Stimulated activated CD8-positive, alpha-beta memory T cell treated with anti-CD3 and anti-CD28 coated beads, Interleukin-15, amount 100 ng/mL, for 1 hour (primary cell): ENCODE results near the gene PIWIL1.

Experiments used
- DNase-seq: peaks from one replicate; pipeline ENCODE4 v3.0.0-alpha.2; 2020; ENCODE audit warnings: low read depth

Gene PIWIL1

DNA sequence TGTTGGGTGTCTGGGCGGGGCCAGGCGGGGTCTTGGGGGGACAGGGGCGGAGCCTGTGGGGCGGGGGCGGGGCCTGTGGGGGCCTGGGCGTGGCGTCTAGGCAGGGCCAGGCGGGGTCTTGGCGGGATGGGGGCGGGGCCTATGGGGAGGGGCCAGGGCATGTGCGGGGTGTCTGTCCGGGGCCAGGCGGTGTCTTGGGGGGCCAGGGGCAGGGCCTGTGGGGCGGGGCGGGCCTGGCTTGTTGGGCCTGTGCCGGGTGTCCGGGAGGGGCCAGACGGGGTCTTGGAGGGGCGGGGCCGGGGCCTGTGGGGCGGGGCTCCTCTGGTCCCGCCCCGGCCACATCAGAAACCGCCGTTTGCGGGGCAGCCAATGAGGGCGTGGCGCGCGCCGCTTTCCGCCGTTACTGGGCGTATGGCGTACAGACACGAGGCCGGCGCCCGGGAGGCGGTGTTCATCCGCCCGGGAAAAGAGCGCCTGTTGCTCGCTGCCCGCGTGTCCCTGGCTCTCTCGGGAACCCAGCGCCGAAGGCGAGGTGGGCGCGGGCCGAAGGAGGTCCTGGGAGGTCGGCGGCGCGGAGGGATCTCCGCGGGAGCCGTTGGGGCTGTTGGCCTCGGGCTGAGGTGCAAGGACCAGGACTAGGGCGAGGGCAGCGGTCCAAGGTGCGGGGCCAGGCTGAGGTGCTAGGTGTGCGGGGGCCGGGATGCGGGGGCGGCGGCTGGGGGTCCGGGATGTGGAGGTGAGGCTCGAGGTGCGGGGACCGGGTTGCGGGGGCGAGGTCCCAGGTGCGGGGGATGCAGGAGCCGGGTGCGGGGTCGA lies at the start of gene PIWIL1:
Gene PIWIL1 (plus strand): TSS at position 400 of the 816 bp plus-strand sequence. CDS start 4,705 bp downstream, outside the sequence.
- no peak for DNase-seq

GRCh38 chr12:130288206-130288605 lies 49.5 kb upstream of the PIWIL1 start:
- DNase-seq = no peak

- DNase-seq = no peak
These were observed 49.0 kb upstream of the PIWIL1 start for GRCh38 chr12:130288691-130289090.

DNA sequence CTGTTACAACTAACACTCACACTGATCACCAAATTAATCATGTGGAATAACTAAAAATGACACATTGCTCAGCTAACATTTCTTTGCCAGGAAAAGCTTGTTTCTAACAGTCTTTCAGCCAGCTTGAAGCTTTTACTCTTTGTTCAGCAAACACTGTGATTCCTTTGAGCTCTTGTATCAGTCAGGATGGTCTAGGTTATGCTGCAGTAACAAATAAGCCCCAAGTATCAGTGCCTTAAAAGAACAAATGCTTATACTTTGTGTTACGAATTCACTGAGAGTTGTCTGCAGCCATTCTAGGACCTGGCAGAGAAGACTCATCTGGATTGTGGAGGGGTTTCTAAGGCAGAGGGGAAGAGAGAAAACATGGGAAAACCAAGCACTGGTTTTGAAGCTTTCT lies 47.6 kb upstream of the PIWIL1 start:
- DNase-seq = no peak

DNA sequence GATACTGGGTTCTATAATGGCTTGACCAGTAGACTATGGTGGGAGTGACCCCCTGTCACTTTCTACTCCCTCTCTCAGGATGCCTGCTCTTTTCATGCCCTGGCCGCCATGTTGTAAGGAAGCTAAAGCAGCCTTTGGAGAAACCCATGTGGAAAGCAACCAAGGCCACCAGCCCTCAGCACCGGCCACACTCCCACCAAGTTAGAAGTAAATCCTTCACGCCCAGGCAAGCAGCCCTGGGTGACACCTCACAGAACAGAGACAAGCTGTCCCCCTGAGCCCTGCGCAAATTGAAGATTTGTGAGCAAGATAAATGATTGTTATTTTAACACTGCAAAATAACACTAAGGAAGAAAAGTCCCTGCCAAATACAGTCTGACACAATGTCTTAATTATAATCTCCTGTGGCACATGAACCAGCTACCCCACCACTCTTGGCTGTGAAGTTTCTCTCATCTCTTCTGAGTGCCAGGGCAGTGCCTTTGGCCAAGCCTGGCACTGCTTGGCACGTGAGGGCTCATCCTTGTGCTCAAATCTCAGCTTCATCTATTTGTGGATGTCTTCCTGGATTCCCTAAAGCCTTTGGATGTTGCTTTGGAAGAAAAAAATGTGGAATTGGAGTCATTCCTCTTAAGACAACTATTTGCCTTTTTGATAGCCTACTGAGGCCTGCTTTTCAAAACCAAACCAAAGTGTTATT lies 39.2 kb upstream of the PIWIL1 start:
- DNase-seq = no peak

DNA sequence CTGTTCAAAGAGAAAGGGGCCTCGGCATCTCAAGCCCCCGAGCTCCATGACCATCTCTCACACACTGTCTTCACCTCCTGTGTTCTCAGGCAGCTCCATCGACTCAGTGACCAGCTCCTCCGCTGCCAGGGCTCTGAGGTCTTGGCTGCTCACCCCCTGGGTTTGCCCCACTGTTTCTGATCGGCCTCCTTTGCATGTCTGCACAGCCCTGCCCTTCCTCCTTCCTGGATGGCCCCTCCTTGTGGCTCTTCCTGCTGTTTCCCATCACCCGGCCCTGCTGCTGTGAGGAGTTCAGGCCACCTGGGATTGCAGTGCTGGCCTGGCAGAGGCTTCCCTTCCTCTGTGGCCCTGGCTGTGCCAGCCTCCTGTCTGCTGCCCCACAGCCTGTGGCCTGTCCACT lies 38.1 kb upstream of the PIWIL1 start:
- no peak for DNase-seq

DNA sequence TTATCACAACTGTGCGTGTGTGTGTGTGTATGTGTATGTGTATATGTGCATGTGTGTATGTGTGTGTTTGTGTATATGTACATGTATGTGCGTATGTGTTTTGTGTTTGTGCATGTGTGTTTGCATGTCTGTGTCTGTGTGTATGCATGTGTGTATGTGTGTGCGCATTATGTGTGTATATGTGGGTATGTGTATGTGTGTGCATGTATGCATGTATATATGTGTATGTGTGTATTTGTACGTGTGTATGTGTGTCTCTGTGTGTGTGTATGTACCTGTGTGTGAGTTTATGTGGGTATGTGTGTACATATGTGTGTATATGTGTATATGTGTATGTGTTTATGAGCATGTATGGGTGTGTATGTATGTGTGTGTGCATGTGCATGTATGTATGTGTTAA lies 37.6 kb upstream of the PIWIL1 start:
- DNase-seq = no peak

- DNase-seq = no peak
These were observed 36.8 kb upstream of the PIWIL1 start for GRCh38 chr12:130300737-130301535.

- DNase-seq = no peak
These were observed 36.1 kb upstream of the PIWIL1 start for GRCh38 chr12:130301559-130301958.

DNA sequence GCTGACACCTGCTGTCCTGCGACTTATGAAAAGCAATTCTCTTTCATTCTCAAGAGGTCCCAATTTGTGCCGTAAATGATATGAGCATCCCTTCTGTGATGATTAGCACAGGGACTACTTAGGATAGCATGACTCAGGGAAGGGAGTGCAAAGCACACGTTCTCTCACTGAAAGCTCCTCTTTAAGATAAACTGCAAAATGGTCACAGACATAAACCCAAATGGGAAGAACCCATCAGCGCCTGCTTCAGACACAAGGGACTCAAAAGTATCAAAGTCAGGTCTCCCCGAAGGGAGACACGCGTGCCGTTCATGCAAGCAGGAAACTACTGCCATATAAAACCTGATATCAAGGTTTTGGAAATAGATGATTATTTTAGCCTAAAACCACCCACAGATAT lies 33.9 kb upstream of the PIWIL1 start:
- DNase-seq = no peak

DNA sequence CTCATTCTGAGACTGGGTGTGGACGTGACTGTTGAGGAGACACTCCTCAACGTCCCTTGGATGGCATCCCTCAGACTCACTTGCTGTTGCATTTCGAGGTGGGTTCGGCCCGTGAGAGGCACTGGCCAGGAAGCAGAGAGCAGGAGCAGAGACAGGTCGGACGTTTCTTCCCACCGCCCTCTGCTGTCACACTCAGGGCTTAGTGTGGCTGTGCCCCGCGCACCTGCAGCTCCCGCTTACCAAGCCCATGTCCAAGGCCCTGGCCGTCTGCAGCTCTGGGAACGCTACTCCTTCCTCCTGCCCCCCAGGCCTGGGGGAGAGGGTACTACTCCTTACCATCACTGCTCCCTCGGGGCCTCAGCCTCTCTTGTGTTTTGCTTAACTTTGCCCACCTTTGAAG lies 29.8 kb upstream of the PIWIL1 start:
- no peak for DNase-seq

DNA sequence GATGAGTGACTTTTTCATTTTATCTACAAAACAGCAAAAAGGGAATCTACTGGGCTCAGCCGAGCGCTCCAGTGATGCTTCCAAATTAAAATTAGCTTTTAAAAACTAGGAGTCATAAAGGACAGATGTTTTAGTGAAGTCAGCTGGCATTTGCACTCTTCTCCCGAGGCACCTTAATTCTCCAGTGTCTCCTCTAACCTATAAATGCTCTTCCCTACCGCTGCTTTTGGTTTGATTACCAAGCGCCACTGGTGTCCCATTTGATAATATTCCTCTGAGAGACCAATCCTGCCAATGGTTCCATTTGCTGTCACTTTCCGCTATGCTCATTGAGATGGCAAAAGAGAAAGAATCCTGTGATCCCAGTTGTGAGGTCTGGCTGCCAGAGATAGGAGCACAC lies 29.3 kb upstream of the PIWIL1 start:
- DNase-seq = no peak

- DNase-seq = no peak
These were observed 21.4 kb upstream of the PIWIL1 start for GRCh38 chr12:130316251-130316650.

DNA sequence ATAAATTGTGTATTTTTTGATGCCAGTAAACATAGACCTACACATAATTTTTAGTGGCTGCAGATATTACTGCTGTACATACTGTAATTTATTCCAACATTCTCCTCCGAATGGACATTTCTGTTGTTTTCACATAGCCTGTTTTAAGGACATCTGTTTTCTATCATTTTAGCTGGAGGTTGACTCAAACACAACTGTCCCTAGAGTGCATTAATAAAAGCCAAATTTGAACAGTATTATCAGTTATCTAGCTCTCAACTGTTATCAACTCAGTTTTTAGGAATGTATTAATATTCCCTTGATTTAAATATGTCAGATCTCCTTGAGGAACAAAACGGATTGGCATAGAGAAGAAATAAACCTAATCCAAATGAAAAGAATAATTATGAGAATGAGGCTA lies 17.2 kb upstream of the PIWIL1 start:
- DNase-seq = no peak

DNA sequence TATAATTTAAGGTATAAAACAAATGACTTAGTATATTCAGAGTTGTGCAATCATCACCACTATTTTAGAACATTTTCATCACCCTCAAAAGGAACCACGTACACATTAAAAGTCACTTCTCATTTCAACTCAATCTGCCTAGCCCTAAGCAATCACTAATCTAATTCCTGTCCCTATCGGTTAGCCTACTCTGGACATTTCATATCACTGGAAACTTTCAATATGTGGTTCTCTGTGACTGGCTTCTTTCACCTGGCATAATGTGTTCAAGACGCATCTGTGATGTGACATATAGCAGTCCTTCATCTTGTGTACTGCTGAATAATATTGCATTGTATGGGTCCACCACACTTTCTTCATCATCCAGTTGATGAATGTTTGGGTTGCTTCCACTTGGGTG lies 15.4 kb upstream of the PIWIL1 start:
- DNase-seq = no peak

DNA sequence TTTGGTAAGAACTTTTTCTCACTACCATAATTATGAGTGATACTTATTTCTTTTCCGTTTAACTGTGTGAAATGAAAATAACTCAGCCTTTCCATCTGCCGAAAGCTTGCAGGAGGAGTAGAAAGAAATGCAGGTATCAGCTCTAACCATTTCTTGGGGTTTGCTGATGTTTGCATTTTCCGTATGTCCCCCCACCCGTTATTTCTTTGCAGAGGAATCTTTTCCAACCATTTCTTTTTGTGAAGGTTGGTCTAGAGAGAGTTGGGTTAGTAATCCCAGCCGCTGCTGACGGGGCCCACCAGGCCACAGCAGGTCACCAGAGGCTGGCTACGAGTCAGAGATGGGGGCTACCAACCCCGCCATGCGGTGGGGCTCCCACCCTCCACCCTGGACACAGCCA lies 7.0 kb upstream of the PIWIL1 start:
- no peak for DNase-seq

DNA sequence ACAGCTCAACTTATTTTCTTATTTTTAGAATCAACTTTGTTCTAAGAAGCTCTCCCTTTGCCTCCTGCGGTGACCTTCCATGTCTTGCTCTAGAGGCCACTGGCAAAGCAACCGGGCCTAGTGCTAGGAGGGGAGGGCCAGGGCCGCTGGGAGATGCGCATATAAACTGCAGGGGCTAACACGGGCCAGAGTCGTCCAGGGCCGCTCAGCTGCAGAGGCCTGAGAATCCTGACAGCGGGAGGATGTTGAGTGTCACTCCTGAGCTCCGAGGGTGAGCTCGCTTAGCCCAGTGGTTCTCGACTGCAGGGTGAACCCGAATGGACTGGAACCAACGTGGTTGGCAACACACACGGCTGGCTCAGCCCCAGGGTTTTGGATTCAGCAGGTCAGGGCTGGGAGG lies 6.5 kb upstream of the PIWIL1 start:
- DNase-seq = no peak

DNA sequence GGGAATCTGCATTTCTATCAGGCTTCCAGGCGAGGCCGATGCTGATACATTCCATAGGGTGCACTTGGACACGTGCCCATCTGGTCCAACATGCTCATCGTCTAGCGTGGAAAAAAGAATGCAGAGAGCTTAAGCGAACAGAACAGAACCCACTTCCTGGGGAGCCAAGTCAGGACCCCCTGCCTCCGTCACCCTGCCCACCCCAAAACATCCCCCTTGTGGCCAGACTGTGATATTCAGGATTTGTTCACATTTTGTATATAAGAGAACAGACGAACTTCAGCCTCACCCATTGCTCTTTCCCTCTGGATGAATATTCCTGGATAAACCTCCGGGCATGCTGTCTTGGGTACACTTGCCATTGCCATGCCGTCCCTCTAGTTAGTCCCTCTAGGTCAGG lies 4.3 kb upstream of the PIWIL1 start:
- no peak for DNase-seq

- no peak for DNase-seq
These were observed 3.3 kb upstream of the PIWIL1 start for GRCh38 chr12:130334399-130334798.

- DNase-seq = no peak
These were observed 2.8 kb upstream of the PIWIL1 start for GRCh38 chr12:130334937-130335336.

- no peak for DNase-seq
These were observed 1.9 kb upstream of the PIWIL1 start for GRCh38 chr12:130335517-130336392.
